Gastroesophageal sphincter (tissue), 4 donors: ENCODE measurements around the gene KLF9. TPM values are rescaled to one million over a fixed set of nuclear protein-coding genes. Genes with fewer than 3 reads are reported as not detected.

ENCODE experiments used
- ATAC-seq: fragments of 150-250 bp; one replicate; pipeline ENCODE4 v1.9.1; 2016; ENCODE audit warnings: mild to moderate bottlenecking, moderate library complexity
- H3K27ac ChIP-seq, 4 donors: fragments of 200-600 bp; sonication (generic) in 3 of 4; 1 replicate in 3 of 4; 2 replicates in 1 of 4; pipeline ENCODE4 v1.5.1; 2016 to 2019
- H3K27me3 ChIP-seq: fragments of 200-600 bp; sonication (generic); one replicate; pipeline ENCODE4 v1.5.1; 2019
- H3K36me3 ChIP-seq, 2 donors: fragments of 200-600 bp; sonication (generic); one replicate each; pipeline ENCODE4 v1.5.1; 2019; ENCODE audit warnings: control low read depth in 1 of 2
- H3K4me1 ChIP-seq, 3 donors: fragments of 200-600 bp; sonication (generic); 1 replicate in 2 of 3; 2 replicates in 1 of 3; pipeline ENCODE4 v1.5.1; 2016 to 2019; ENCODE audit warnings: control low read depth in 2 of 3
- H3K4me3 ChIP-seq, 2 donors: fragments of 200-600 bp; sonication (generic); one replicate each; pipeline ENCODE4 v1.5.1; 2019; ENCODE audit warnings: mild to moderate bottlenecking in 1 of 2, moderate library complexity in 1 of 2
- H3K9me3 ChIP-seq, 3 donors: fragments of 200-600 bp; sonication (generic); one replicate each; pipeline ENCODE4 v1.5.1; 2017 to 2019; ENCODE audit warnings: control low read depth in 2 of 3
- EP300 ChIP-seq: sonication (generic); formaldehyde crosslinking; IDR thresholded peaks from one replicate; pipeline ENCODE4 v1.6.1; 2017; ENCODE audit warnings: antibody characterized with exemption, mild to moderate bottlenecking
- POLR2A ChIP-seq, 2 donors: fragments of 450-650 bp; IDR thresholded peaks; one replicate each; pipeline ENCODE4 v1.6.1; 2017; ENCODE audit warnings: antibody characterized with exemption in 2 of 2, mild to moderate bottlenecking in 2 of 2, moderate library complexity in 1 of 2
- POLR2AphosphoS5 ChIP-seq: sonication (generic); formaldehyde crosslinking; IDR thresholded peaks from one replicate; pipeline ENCODE4 v1.6.1; 2017; ENCODE audit warnings: antibody characterized with exemption
- WGBS, 2 donors: methylation state at CpG; one replicate each; pipeline ENCODE4 v1.1.5; 2018; ENCODE audit warnings: low coverage in 1 of 2; 5-methylcytosine and 5-hydroxymethylcytosine counted together
- total RNA-seq, 4 donors: library from RNA; depleted of rRNA; stranded (reverse); fragments of >200 nt; gene quantifications; one replicate each; pipeline ENCODE4 v1.1.0, GENCODE V29; 2016
- TF ChIP-seq, protein P1 (sequence below), 4 experiments: fragments of 200-600 bp in 2 of 4; fragments of 450-650 bp in 2 of 4; sonication (generic) in 1 of 4; IDR thresholded peaks; one replicate each; pipeline ENCODE4 v1.5.1; 2017 to 2019; ENCODE audit warnings: antibody characterized with exemption in 4 of 4, mild to moderate bottlenecking in 2 of 4, moderate library complexity in 2 of 4

Gene KLF9
- total RNA-seq, 4 donors from 2014 or later, result 117 to 224 (median 154) TPM

DNA sequence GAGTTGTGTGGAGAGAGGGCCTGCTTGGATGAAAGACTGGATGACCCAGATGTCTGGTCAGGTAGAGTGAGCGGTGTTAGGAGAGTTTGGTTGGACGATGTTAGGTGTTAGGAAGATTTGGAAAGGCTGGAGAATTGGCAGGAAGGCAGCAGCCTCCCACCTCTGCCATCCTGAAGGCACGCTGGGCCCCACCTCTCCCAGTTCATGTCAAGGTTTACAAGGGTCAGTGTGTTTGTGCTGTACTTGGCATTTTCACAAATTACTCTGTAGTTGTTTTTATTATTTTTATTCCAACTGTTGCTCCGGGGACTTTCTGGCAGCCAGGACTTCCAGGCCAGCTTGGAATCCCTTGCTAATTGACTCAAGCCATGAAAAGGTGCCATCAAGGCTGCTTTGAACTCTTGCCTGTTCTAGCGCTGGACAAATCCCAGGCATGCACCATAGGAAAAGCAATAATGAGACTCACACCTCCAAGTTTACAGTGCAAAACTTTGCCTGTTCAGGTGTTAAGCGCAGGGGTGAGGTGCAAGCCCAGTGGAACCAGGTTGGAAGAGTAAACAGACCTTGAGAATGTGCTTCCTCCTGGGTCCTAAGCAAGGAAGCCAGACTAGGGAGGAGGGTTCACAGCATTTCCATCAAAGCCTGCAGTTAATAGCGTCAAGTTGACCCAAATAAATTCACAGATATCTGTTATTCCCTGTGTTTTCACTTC, 41.7 kb upstream of the KLF9 start:
- no peak for ATAC-seq
- TF ChIP-seq, protein P1, sequence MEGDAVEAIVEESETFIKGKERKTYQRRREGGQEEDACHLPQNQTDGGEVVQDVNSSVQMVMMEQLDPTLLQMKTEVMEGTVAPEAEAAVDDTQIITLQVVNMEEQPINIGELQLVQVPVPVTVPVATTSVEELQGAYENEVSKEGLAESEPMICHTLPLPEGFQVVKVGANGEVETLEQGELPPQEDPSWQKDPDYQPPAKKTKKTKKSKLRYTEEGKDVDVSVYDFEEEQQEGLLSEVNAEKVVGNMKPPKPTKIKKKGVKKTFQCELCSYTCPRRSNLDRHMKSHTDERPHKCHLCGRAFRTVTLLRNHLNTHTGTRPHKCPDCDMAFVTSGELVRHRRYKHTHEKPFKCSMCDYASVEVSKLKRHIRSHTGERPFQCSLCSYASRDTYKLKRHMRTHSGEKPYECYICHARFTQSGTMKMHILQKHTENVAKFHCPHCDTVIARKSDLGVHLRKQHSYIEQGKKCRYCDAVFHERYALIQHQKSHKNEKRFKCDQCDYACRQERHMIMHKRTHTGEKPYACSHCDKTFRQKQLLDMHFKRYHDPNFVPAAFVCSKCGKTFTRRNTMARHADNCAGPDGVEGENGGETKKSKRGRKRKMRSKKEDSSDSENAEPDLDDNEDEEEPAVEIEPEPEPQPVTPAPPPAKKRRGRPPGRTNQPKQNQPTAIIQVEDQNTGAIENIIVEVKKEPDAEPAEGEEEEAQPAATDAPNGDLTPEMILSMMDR (IDR thresholded peaks at IDR 0.05), result no peak
- TF ChIP-seq POLR2A (IDR thresholded peaks at IDR 0.05), result no peak
- no peak for TF ChIP-seq POLR2AphosphoS5
- TF ChIP-seq EP300, result no peak
- Histone ChIP-seq H3K27me3 (no peaks in the 10 kb centered on the region), H3K9me3 (no peaks in the 10 kb centered on the region), H3K4me1 (peaks cover 0 to 15% (median 0%) of the 10 kb centered on the region in 3 donors), H3K36me3 (no peaks in the 10 kb centered on the region), H3K27ac (peak overlapping the region in 2 of 4 donors; percentile 41 to 56), H3K4me3 (no peak overlapping the region)
- WGBS, 2 donors, result 32 to 64% methylated on average over 3 to 5 of the region's 7 CpGs

DNA sequence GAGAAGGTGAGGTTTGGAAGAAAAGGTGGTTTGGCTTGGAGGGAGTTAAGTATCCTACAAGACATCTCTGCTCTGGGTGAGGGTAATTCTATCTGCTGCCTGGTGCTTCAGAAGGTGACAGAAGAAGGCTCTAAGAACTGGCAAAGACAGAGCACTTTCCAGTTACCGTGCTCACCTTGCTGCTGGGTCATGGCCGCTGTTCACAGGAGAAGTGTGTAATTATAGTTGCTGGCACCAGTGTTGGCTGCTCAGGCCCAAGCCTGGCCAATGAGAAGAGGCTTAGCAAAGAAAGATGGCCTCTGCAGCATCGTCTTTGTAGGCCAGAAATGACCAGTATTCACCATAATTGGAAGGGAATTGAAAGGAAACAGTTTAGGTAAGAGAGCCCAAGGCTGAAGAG, 37.9 kb upstream of the KLF9 start:
- Histone ChIP-seq H3K36me3 (no peaks in the 10 kb centered on the region), H3K4me3 (no peak overlapping the region), H3K27me3 (no peaks in the 10 kb centered on the region), H3K4me1 (peaks cover 0 to 15% (median 0%) of the 10 kb centered on the region in 3 donors), H3K9me3 (no peaks in the 10 kb centered on the region), H3K27ac (no peak overlapping the region)
- 90% methylated on average over 1 to 3 of the region's 3 CpGs for WGBS, 2 donors
- no peak for ATAC-seq
- TF ChIP-seq, protein P1 (IDR thresholded peaks at IDR 0.05), result no peak
- TF ChIP-seq EP300 (no peak), POLR2AphosphoS5 (no peak), POLR2A (IDR thresholded peaks at IDR 0.05) (no peak)

GRCh38 chr9:70451765-70452164, 37.3 kb upstream of the KLF9 start:
- H3K27ac ChIP-seq, result no peak overlapping the region
- WGBS, 2 donors, result 61 to 70% methylated on average over 5 of the region's 5 CpGs
- no peak for ATAC-seq
- no peak for TF ChIP-seq EP300
- TF ChIP-seq POLR2A (IDR thresholded peaks at IDR 0.05), result no peak
- TF ChIP-seq, protein P1 (IDR thresholded peaks at IDR 0.05), result no peak
- TF ChIP-seq POLR2AphosphoS5, result no peak
- no peaks in the 10 kb centered on the region for H3K27me3 ChIP-seq
- H3K4me3 ChIP-seq, result no peak overlapping the region
- H3K9me3 ChIP-seq, result no peaks in the 10 kb centered on the region
- H3K36me3 ChIP-seq, result no peaks in the 10 kb centered on the region
- H3K4me1 ChIP-seq, result peaks cover 0 to 15% (median 0%) of the 10 kb centered on the region in 3 donors

GRCh38 chr9:70450738-70451137, 36.3 kb upstream of the KLF9 start:
- Histone ChIP-seq H3K4me3 (no peak overlapping the region), H3K4me1 (peaks cover 0 to 6% (median 0%) of the 10 kb centered on the region in 3 donors), H3K9me3 (no peaks in the 10 kb centered on the region), H3K27me3 (no peaks in the 10 kb centered on the region), H3K27ac (no peak overlapping the region), H3K36me3 (no peaks in the 10 kb centered on the region)
- no peak for ATAC-seq
- TF ChIP-seq POLR2A (IDR thresholded peaks at IDR 0.05) (no peak), EP300 (no peak), POLR2AphosphoS5 (no peak)
- TF ChIP-seq, protein P1 (IDR thresholded peaks at IDR 0.05), result no peak
- 73 to 100% methylated on average over 1 to 5 of the region's 5 CpGs for WGBS, 2 donors

- Histone ChIP-seq H3K36me3 (no peaks in the 10 kb centered on the region), H3K27ac (no peak overlapping the region), H3K4me1 (no peaks in the 10 kb centered on the region), H3K27me3 (no peaks in the 10 kb centered on the region), H3K4me3 (no peak overlapping the region), H3K9me3 (no peaks in the 10 kb centered on the region)
- WGBS, 2 donors, result 72 to 95% methylated on average over 2 of the region's 2 CpGs
- no peak for TF ChIP-seq EP300
- no peak for TF ChIP-seq POLR2A (IDR thresholded peaks at IDR 0.05)
- no peak for ATAC-seq
Observed at GRCh38 chr9:70449461-70449860, 35.0 kb upstream of the KLF9 start.
